GM19351 (cell line): Measurements from ENCODE around the gene PI4KA.

Experiments
- ATAC-seq: cut with Tn5 transposase; IDR thresholded peaks from one replicate; pipeline ENCODE4 v1.9.1; 2021; ENCODE audit warnings: mild to moderate bottlenecking, moderate library complexity; ENCODE audit not compliant: unreplicated experiment

The PI4KA gene

DNA sequence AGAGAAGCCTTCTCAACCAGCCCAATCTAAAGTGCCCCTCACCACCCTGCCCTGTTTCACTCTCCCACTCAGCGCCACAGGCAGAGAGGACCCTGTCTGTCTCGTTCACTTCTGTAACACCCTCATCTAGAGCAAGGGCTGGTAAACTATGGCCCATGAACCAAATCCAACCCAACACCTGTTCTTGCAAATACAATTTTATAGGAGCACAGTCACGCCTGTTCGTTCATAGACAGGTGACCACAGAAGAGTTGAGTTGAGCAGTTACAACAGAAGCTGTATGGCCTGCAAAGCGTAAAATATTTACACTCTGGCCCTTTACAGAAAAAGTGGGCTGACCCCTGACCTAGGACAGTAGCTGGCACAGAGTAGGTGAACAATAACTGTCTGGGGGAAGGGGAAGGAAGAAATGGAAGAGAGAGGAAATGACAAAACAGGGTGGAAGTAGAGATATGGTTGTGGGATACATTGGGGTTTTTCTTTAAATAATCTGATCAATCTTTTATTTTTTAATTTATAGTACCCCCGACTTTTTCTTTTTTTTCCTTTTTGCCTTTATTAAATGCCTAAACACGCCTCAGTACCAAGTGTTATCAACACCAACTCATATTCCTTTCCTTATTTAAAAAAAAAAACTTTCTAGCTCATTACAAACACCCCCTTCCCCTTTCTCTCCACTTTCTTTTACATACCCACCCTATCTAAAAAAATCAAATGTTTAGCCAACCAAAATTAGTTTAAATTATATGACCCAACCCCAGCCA, 63.8 kb downstream of the PI4KA start:
- ATAC-seq: no peak

DNA sequence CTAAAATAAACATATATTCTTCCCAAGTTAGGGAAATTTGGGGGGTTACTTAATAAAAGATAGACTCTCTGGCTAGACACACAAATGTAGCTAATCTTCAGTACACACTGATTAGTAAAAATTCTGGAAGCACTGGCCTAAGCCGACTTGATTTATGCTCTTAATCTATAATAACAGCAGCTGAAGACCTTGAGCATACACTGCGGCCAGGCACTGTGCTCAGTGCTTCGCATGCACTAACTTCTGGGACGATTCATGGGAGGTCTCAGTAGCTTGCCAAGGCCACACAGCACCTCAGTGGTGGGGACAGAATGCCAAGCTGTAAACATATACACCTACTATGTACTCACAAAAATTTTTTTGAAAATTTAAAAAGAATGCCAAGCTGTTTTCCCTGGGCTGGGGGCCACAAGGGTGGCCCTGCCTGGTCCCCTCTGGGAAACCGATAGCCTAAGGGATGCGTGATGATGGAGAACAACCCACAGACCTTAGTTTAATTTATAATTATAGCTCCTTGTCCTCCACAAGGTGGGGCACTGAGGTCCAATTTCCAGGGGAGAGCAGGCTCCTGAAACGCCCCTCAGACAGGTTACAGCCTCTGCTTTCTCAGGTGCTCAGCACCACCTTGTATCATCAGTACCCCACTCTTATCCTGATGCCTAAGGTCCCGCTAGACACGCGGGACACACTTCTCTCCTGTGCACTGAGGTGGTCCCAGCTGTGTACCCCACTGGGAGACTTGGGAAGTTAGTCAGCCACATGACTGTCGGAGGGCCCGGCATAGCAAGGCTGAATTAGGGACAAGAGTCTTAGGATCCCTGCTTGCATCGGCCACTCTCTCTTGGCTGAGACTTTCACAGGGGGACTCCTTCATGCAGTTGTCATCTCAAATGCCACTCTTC, 64.6 kb downstream of the PI4KA start:
- ATAC-seq: no peak

DNA sequence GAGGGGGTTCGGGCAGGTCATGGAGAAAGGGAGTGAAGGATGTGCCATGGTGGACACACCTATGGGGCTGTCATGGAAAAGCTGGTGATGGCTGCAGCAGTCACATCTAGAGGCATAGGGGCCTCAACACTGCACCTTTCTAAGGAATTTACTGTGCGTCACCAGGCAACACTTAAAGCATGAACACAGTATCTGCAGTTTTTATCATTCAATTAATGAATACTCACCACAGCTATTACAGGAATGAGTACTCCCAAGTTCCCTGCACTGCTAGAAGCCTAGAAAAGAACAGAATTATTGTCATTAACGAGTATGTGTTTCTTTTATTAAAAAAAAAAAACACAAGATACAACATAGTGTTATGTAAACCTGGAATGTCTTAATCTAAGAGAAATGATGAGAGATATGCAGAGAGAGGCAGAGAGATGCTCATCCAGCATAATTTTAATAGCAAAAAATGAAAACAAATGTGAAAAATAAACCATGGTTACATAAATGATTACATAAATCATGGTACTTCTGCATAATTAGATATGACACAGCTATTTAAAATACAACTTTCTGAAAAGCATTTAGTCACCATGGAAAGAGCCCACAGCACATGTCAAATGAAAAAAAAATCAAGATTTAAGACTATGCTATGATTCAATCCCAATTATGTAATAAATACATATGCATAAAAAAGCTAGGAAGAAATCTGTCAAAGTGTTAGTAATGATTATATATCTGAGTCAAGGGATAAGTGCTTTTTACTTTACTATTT, 65.5 kb downstream of the PI4KA start:
- ATAC-seq: no peak

DNA sequence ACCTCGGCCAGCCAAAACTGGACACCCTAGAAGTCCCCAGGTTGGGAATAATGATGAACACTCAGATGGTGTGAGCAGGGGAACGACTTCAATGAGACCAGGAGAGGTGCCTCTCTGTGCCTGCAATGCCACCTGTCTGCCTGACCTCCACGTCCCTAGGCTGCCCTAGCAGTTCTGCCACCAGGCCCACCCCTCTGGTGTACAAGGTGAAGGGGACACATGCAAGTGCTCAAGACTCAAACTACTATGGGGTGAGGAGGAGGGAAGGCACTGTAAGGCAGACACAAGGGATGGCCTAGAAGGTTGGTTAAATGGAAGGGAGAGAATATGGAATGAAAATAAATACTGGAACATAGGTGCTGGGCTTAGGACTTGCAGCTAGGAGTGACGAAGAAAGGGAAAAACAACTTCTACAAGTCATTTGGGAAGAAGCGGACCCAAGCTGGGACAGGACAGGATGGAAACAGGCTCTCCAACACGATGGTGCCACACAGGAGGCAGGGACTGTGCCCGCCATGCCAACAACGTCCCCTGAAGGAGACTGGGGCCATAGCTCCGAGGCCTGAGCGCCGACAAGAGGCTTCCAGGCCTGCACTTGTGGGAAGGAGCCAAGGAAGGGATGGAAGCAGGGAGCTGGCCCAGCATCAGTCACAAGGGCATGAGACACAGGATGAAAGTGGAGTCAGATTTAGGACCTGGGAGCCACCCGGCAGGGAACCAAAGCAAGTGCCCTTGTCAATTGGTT, 66.2 kb downstream of the PI4KA start:
- ATAC-seq: no peak

DNA sequence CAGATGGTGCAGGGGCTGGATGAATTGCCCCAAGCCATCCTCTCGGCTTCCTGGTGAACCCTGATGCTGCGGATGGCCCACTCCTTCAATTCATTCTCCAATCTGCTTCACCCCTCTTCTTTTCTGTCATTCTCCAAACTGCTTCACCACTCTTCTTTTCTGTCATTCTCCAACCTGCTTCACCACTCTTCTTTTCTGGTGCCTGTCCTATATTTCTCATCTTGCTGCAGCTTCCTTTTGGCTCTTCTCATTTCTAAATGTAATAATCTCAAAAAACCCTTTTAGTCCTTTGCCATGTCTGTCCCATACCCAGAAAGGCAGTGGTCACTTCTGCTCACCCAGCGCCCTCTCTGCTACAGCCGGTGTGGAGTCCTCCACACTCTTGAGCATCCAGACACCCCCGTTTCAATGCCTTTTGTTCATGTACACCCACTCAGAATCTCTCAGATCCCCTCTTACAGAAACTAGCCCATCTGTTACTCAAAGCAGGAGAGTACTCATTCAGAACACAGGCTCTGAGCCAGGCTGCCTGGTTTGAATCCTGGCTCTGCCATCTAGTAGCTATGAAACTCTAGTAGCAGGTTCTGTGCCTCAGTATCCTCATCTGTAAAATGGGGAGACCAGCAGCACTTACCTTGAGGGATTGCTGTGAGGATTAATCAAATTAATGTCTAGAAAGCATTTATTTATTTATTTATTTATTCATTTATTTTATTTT, 69.8 kb downstream of the PI4KA start:
- no peak for ATAC-seq

DNA sequence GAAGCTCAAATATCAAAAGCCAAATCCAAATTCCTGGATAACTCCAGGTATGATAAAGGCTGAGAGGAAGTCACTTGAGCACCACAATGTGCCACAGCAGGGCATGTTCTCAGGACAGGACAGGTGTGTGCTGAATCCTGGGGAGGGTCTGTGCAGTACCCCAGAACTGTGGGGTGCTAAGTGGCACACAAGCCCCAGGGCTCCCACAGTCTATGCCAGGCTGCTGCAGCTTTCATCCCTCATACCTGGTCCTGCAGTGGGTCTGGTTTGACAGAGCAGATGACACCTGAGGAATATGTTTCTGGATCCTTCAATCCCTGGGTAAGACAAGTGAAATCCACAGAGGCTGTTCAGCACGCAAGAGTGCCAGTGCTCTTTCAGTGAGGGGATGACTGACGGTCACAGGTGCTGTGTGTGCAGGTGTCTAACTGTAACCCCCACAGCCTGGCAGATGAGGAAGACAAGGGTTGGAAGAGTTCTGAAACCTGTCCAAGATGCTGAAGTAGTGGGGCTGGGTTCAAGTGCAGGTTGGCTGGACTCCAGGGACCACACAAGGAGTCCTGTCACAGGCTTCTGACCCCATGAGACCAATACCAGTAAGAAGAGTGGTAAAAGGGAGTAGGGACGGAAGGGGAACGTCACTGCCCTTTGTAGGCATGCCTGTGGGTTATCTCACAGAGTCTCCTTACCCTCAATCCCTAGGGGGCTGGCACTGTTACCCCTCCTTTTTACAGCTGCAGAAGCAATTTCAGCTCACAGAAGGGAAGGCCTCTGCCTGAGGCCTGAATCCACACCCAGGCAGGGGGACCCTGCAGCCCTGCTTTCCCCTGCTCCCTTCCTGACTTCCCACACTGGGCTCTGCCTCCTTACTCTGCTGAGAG, 70.6 kb downstream of the PI4KA start:
- ATAC-seq: no peak

DNA sequence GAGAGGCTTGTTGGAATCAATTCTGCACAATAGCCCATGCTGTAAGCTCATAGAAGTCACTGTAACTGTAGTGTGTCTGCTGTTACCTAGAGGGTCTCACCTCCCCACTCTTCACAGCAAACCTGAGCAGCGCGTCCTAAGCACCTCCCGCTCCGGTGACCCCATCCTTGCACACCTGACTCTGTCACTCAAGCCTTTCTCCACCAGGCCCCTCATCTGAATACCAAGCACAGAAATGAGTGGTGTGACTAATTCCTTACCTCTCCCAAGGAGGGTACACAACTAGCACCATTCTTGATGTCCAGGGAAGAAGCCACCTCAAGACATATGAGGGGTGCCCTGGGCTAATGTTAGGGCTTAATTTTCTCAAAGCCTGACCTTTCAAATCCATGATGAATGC, 71.4 kb downstream of the PI4KA start:
- ATAC-seq: no peak

DNA sequence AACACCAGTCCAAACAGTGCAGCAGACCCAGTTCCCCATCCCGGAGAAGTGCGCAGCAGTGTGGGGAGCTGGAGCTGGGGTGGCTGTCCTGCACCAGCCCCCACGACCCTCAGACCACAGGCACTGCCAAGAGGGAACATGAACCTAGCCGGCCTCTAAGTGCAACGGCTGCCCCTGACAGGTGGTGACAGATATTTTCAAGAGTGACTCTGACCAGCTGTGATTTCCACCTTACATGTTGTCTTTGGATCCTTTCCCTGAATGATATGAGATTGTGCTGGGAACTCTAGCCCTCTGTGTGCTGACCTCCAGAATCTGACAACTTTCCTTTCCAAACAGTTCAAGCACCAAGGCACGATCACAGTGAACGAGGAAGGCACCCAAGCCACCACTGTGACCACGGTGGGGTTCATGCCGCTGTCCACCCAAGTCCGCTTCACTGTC, 72.1 kb downstream of the PI4KA start:
- ATAC-seq: no peak

DNA sequence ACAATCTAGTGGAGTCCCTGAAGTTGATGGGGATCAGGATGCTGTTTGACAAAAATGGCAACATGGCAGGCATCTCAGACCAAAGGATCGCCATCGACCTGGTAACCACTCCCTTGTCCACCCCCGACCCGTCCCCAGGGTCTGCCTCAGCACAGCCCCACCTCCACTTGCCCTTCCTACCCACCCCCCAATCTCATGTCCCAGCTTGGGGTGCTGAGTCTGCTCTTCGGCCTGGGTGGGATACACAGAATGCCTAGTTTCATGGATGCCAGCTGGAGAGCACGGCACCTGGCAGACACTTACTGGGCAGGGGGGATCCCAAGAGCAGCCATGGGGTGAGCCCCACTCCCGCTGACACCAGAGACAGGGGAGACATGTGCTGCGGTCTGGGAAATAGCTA, 72.6 kb downstream of the PI4KA start:
- ATAC-seq: no peak

DNA sequence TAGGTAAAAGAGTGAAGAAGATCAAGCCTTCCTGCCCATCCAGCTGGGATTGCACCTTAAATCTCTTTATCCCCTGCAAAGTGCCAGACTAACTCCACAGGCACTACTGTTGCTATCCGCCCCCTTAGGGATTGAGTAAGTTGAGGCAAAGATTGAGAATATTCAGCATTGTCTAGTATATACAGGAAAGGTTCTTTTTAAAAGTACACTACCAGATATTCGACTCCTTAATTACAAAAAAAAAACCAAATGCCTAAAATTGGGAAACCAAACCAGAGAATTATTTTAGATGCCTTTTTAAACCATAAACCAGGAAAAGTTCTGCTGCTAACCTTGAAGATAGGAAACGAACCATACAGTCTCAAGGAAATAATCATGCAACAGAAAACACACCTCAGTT, 73.2 kb downstream of the PI4KA start:
- ATAC-seq: no peak

DNA sequence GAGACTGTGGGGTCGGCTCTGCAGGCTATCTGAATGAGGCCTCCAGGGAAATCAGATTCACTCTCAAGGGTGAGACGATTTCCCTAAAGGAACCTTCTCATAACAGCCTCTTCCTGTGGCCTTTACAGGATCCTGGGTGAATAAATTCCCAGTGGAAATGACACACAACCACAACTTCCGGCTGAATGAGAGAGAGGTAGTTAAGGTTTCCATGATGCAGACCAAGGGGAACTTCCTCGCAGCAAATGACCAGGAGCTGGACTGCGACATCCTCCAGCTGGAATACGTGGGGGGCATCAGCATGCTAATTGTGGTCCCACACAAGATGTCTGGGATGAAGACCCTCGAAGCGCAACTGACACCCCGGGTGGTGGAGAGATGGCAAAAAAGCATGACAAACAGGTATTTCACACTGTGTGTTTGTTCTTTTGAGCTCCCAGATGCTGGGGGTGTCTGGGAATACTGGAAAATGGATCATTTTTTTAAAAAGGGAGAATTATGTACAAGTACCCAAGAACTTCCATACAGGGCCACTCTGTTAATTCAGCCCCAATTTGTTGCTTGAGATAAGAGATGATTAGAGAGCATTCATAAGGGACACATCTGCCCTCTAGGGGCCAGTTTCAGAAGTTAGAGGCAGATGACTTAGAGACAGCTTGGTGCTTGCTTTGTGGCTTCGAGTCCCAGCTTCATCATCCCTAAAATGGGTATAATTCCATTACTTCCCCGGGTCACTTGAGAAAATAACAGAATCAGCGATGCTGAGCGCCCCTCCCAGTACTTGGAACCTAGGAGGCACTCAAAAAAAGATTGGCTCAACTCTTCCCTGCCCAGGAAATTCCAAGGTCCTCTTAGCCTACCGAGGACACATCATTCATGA, 74.5 kb downstream of the PI4KA start:
- no peak for ATAC-seq

DNA sequence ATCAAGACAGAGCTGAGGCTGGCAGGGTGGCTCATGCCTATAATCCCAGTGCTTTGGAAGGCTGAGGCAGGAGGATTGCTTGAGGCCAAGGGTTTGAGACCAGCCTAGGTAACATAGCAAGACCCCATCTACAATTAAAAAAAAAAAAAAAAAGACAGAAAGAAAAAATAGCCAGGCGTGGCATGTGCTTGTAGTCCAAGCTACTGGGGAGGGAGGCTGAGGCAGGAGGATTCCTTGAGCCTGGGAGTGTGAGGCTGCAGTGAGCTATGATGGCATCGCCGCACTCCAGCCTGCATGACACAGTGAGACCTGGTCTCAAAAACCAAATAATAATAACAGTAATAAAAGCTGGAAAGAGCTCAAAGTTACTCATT, 75.3 kb downstream of the PI4KA start:
- ATAC-seq: no peak

DNA sequence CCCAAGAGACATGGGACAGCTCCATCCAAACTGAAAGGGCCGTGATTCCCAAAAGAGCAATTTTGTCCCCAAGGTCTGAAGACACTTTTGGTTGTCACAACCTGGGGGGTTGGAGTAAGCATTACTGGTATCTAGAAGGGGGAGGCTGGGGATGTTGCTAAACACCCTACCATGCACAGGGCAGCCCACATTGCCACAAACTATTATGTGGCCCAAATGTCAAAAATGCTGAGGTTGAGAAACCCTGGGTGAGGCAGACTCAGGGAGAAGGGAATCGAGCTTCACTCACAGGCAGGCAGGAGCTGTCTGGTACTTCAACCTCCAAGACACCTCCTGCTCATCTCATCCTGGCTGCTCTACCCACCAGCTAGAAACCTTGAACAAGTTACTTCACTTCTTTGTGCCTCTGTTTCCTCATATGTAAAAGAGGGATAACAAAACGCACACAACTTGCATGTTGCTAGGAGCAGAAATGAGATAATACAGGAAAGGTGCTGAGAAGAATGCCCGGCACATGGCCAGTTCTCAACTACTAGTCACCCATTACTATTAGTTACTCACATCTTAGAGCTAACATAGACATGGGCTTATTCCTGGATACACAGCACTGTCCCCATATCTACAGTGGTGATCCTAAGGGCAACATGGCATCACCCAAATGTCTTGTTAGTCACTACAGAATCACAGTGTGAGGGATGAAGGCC, 75.9 kb downstream of the PI4KA start:
- no peak for ATAC-seq

DNA sequence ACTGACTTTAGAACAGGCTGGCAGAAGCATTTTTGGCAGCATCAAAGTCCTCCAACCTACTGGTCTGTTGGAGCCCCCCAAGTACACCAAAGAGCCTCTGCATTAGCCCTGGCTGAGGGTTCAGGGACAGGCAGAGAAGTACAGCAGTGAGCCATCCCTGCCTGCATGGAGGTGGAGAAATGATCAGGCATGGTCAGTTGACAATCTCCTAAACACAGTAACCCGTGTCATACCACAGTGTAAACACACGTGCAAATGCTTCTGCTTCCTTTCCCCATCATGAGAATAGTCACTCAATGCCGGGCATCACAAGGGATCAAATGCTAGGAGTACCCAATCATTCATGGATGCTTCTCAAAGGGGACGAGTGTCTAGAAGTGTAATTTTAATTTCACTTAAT, 76.5 kb downstream of the PI4KA start:
- no peak for ATAC-seq

DNA sequence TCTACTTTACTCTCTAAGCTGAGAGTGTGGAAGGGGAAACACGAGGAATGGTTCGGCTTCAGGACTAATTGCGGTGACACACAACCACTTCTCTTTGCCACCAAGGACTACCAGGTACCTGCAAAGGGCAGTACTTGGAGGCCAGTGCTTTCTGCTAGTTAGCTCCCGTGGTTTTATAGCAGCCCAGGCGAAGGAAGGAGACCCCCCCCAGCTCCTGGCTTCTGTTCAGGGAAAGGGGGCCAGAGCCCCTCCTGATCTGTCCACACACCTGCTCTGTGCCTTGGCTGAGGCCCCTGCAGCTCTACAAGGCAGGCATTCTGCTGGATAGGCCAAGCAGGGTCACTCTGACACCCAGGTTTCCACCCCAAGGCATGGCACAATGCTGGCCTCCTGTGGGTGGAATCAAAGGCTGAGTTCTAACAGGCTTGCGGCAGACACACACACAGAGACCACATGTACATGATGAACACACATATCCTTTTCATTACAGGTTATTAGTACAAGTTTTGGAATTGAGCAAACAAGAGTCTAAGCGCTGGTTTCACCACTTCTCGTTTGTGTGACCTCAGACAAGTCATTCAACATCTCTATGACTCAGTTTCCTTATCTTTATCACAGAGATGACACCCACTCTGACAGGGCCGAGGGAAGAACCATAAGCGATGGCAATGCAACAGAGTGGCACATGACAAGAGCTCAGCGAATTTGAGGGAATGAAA, 77.2 kb downstream of the PI4KA start:
- ATAC-seq: no peak

DNA sequence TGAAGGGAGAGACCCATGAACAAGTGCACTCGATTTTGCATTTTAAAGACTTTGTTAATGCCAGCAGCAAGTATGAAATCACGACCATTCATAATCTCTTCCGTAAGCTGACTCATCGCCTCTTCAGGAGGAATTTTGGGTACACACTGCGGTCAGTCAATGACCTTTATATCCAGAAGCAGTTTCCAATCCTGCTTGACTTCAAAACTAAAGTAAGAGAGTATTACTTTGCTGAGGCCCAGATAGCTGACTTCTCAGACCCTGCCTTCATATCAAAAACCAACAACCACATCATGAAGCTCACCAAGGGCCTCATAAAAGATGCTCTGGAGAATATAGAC, 78.8 kb downstream of the PI4KA start:
- no peak for ATAC-seq
